ENCODE measurements around the gene SMOC2. TPM values are rescaled to one million over a fixed set of nuclear protein-coding genes. Genes with fewer than 3 reads are reported as not detected.

The SMOC2 gene
- polyA plus RNA-seq, 1 donor (not counting 4 experiments of a cell fraction or from before 2014, with no cell fraction given), result 1.1 TPM

DNA sequence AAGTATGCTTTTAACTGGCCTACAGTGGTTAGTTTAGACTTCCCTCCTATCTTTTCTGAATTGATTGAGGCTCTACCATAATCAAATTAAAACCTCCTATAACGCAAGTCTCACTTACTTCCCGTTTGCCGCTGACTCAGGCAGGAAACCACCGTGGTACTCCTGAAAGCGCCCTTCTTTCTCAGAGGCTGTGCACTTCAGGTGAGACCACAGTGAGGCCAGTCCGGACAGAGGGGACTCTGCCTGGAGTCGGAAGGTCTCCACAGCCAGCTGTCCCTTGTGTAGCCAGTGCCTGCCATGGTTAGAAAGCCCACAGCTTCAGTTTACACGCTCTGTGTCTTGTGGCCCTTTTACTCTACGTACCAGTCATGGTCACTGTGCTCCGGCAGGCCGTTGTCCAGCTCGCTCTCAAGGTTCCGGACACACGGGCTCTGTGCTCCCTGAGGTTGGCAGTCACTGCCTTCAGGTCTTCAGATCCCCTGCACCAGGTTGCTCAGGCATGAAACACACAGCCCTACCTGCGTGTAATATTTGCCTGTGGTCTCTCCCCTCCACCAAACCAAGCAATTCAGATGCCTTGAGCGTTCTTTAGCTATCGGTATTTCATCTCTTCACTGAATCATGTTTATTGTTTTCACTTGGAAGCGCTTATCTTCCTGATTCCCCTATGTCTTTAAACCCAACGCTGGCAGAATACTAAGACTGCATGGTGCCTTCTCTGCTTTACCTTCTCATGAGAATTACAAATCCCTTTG lies 178.8 kb downstream of the SMOC2 start:
- H3K79me2 ChIP-seq (ENCODE audit: control insufficient read depth, insufficient read depth, low read length), result no peaks in the 10 kb centered on the region
- H4K20me1 ChIP-seq (ENCODE audit: control insufficient read depth, extremely low read depth, insufficient read depth, low read length), result no peaks in the 10 kb centered on the region
- FAIRE-seq (no peak), DNase-seq (ENCODE audit: low read depth, low spot score) (no peak)
- H3K27me3 ChIP-seq (ENCODE audit: control insufficient read depth, extremely low read depth, insufficient read depth, low read length), result no peaks in the 10 kb centered on the region
- no peaks in the 10 kb centered on the region for H3K9me3 ChIP-seq (ENCODE audit: control insufficient read depth, low read depth, low read length)
- dilution Hi-C loops (cut with MboI; ENCODE audit: extremely low pct_ligation_motif_present, low sequenced_read_pairs), result no loop called here
- H3K4me1 ChIP-seq (ENCODE audit: control insufficient read depth, extremely low read depth, insufficient read depth, low read length), result no peaks in the 10 kb centered on the region
- no peak overlapping the region for H3K27ac ChIP-seq (ENCODE audit: control insufficient read depth, insufficient read depth, low read length)
- H3K4me2 ChIP-seq (ENCODE audit: control insufficient read depth, extremely low read depth, insufficient read depth, low read depth, low read length), result no peak overlapping the region
- H3K9me1 ChIP-seq (ENCODE audit: control insufficient read depth, extremely low read depth, insufficient read depth, low read length), result no peaks in the 10 kb centered on the region
- H3K9ac ChIP-seq (ENCODE audit: control insufficient read depth, extremely low read depth, insufficient read depth, low read length), result no peak overlapping the region
- no peak for TF ChIP-seq EZH2 (IDR thresholded peaks at IDR 0.05; ENCODE audit: low read length)
- TF ChIP-seq, protein P1, sequence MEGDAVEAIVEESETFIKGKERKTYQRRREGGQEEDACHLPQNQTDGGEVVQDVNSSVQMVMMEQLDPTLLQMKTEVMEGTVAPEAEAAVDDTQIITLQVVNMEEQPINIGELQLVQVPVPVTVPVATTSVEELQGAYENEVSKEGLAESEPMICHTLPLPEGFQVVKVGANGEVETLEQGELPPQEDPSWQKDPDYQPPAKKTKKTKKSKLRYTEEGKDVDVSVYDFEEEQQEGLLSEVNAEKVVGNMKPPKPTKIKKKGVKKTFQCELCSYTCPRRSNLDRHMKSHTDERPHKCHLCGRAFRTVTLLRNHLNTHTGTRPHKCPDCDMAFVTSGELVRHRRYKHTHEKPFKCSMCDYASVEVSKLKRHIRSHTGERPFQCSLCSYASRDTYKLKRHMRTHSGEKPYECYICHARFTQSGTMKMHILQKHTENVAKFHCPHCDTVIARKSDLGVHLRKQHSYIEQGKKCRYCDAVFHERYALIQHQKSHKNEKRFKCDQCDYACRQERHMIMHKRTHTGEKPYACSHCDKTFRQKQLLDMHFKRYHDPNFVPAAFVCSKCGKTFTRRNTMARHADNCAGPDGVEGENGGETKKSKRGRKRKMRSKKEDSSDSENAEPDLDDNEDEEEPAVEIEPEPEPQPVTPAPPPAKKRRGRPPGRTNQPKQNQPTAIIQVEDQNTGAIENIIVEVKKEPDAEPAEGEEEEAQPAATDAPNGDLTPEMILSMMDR (optimal IDR thresholded peaks at IDR 0.05 in 1 of 3, IDR thresholded peaks at IDR 0.05 in 1 of 3, conservative IDR thresholded peaks at IDR 0.05 in 1 of 3; ENCODE audit: extremely low read depth in 1 of 3, insufficient read depth in 2 of 3, low read length in 3 of 3), result no peak
- no peak overlapping the region for H3K4me3 ChIP-seq (ENCODE audit: control insufficient read depth in 2 of 3, extremely low read depth in 1 of 3, insufficient read depth in 2 of 3, low read depth in 1 of 3, low read length in 3 of 3)
- no peaks in the 10 kb centered on the region for H3K36me3 ChIP-seq (ENCODE audit: control insufficient read depth in 2 of 2, extremely low read depth in 1 of 2, insufficient read depth in 2 of 2, low read length in 2 of 2)
- no peak overlapping the region for H2AFZ ChIP-seq (ENCODE audit: control insufficient read depth, low read length)

DNA sequence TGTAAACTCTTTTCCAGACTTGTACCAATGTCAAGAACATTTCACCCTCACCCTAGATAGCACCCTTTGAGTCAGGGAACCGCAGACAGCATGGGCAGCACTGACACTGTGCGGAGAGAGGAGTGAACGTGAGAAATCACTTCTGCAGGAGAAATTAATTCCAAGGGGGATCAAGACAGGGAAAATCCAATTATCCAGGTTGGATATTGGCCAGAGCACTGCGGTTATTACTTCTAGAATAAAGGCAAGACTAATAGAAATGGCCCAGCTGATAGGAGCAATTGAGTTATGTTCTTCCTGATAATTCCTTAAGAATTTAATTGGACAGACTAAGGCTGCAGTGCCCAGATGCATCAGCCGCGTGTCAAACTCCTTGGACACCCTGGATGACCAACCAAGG lies 179.6 kb downstream of the SMOC2 start:
- Histone ChIP-seq H3K27me3 (ENCODE audit: control insufficient read depth, extremely low read depth, insufficient read depth, low read length) (no peaks in the 10 kb centered on the region), H3K36me3 (ENCODE audit: control insufficient read depth in 2 of 2, extremely low read depth in 1 of 2, insufficient read depth in 2 of 2, low read length in 2 of 2) (no peaks in the 10 kb centered on the region), H4K20me1 (ENCODE audit: control insufficient read depth, extremely low read depth, insufficient read depth, low read length) (no peaks in the 10 kb centered on the region), H3K4me2 (ENCODE audit: control insufficient read depth, extremely low read depth, insufficient read depth, low read depth, low read length) (no peak overlapping the region), H3K4me1 (ENCODE audit: control insufficient read depth, extremely low read depth, insufficient read depth, low read length) (no peaks in the 10 kb centered on the region), H2AFZ (ENCODE audit: control insufficient read depth, low read length) (no peak overlapping the region), H3K9ac (ENCODE audit: control insufficient read depth, extremely low read depth, insufficient read depth, low read length) (no peak overlapping the region), H3K9me1 (ENCODE audit: control insufficient read depth, extremely low read depth, insufficient read depth, low read length) (no peaks in the 10 kb centered on the region), H3K27ac (ENCODE audit: control insufficient read depth, insufficient read depth, low read length) (no peak overlapping the region), H3K9me3 (ENCODE audit: control insufficient read depth, low read depth, low read length) (no peaks in the 10 kb centered on the region), H3K4me3 (ENCODE audit: control insufficient read depth in 2 of 3, extremely low read depth in 1 of 3, insufficient read depth in 2 of 3, low read depth in 1 of 3, low read length in 3 of 3) (no peak overlapping the region), H3K79me2 (ENCODE audit: control insufficient read depth, insufficient read depth, low read length) (no peaks in the 10 kb centered on the region)
- dilution Hi-C loops (cut with MboI; ENCODE audit: extremely low pct_ligation_motif_present, low sequenced_read_pairs), result no loop called here
- TF ChIP-seq, protein P1 (optimal IDR thresholded peaks at IDR 0.05 in 1 of 3, IDR thresholded peaks at IDR 0.05 in 1 of 3, conservative IDR thresholded peaks at IDR 0.05 in 1 of 3; ENCODE audit: extremely low read depth in 1 of 3, insufficient read depth in 2 of 3, low read length in 3 of 3), result no peak
- no peak for TF ChIP-seq EZH2 (IDR thresholded peaks at IDR 0.05; ENCODE audit: low read length)
- FAIRE-seq (no peak), DNase-seq (ENCODE audit: low read depth, low spot score) (no peak)
